GM21717 (cell line): Measurements from ENCODE around the gene EFCAB6.
A peak's percentile ranks its signal among the peaks of the same experiment; 100 is the strongest.

Experiments used
- ATAC-seq: cut with Tn5 transposase; IDR thresholded peaks from one replicate; pipeline ENCODE4 v1.9.1; 2021; ENCODE audit warnings: mild to moderate bottlenecking, moderate library complexity; ENCODE audit not compliant: unreplicated experiment

EFCAB6 gene

DNA sequence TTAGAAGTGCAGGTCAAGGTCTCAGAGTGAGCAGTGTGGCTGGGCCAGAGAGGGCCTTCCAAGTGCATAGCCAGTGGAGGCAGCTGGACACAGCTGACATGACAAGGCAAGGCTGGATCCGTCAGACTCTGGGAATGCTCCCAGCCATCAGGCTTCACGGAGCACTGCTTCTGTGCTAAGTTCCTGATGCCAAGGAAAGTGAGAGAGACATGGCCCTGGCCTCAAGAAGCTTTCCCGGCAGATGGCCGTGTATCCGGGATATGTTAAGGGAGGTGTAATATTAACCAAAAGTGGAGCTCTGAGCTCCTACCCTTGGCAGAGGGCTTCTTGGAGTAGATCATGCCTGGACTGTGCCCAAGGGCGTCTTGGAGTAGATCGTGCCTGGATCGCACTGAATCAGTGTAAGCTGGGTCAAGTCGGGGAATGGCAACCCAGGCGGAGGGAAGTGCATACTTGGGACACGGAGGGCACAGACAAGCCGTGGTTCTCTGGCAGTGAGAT is 7.4 kb upstream of the EFCAB6 start:
- no peak for ATAC-seq

DNA sequence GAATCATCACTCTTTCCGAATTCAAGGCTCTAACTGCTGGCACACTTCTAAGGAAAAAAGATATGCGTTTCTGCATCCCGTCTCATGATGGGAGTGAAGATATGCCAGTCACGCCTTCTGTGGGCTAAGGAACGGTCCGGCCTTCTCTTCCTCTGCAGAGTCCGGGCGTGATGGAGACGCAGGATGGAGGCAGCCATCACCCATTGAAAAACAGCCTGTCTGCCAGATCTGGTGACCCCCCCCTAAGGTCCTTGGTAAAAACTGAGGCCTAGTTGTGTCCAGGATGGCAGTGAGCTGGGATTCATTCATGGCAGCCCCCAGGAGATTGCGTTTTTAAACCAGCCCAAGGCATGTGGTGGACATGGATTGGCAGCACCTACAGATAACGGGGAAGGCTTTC is 6.9 kb upstream of the EFCAB6 start:
- ATAC-seq = no peak

DNA sequence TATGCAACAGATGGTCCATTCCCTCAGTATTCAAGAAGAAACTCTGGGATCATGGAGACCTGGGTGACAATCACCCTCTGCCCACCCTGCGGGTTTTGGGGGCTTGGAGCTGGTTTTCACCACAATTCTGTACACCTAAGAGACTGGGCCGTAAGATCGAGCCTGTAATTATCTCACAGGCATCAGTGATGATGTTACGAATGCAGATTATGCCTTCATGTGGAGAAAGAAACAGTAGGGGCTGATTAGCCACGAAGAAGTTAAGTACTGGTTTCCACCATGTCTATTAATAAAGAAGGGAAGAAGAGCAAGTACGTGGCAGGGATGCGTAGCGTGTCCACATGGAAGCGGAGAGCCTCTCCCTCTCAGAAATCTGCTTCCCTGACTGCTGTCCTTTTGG is 5.3 kb upstream of the EFCAB6 start:
- ATAC-seq = no peak

DNA sequence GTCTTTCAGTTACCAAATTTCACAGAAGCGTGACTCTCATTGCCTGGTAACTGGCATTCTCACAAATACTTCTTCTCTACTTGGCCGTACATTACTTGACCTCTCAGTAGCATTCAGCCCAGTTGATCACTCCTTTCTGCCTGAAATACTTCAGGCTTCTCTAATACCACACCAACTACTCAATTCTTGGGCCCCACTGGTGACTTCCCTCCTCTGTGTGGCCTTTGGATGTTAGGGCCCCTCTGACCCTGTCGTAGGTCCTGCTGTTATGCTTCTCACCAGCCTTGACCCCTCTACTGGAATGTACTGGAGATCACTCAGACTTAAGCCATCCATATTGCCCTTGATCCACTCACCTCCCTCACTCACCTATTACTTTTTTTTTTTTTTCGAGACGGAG is 2.2 kb upstream of the EFCAB6 start:
- no peak for ATAC-seq

DNA sequence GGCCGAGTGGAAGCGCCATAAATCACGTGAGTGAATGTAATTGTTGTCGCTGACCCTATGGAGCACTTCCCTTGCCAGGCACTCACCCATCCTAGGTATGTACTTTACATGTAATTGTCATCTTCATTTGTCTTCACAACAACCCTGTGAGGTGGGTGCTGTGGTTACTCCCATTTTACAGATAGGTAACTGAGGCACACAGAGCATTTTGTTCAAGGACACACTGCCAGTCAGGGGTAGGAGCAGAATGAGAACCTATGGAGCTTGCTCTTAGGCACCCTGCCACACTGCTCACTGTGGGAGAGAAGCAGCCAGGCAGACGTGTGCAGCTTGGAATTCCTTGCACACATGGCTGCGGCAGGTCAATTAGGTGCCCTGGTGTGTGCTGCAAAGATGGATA is 785 bp upstream of the EFCAB6 start:
- no peak for ATAC-seq

DNA sequence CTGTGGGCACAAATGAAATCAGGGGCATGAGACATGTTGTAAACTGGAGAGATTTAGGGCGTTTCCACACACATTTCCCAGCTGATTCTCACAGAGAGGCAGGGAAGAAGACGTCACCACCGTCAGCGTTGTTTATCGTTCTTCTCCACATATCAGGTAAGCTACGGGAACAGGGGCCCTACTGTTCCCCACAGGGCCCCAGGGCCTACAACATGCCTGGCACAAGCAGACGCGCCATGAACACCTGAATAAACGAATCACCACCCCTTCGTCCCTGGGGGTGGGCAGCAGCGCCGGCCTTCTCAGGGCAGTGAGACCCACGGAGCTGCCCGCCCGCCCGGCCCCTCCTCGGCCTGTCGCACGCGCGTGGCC is 342 bp downstream of the EFCAB6 start:
- ATAC-seq = peak; percentile 14

DNA sequence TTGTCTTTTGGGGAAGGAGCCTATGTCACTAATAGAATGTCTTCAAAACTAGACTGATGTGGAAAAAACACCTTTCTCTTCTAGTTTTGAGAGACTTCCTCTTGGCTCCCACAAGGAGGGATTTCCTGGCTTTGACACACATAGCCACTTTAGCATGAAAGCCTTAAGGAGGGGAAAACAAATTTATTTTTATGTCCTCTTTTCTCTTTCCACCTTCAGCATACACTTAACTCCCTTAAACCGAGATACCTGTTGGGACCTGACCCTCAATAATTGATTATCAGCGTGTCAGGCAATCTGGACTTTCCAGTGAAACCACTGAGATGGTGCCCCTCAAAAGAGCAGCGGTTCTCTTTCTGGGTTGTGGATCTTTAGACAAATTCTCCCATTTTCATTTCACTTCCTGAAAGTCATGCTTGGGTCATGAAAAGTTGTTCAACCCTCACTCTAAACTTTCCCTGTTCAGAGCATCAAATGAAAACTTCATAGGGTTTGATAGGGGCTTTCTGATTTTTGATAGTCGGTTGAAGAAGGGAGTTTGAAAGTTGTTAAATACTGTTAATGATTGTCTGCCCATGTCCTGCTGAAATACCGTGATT is 9.1 kb downstream of the EFCAB6 start:
- ATAC-seq = no peak

DNA sequence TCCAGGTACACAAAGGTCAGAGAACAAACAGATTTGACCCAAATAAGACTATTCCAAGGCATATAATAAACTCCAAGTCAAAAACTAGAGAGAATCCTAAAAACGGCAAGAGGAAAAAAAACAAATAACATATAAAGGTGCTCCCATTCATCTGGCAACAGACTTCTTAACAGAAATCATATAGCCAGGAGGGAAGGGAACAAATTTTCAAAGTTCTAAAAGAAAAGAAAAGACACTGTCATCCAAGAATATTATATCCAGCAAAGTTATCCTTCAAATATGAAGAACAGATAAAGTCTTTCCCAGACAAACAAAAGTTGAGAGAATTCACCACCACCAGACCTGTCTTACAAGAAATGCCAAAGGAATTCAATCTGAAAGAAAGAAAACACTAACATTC is 11.1 kb downstream of the EFCAB6 start:
- no peak for ATAC-seq

DNA sequence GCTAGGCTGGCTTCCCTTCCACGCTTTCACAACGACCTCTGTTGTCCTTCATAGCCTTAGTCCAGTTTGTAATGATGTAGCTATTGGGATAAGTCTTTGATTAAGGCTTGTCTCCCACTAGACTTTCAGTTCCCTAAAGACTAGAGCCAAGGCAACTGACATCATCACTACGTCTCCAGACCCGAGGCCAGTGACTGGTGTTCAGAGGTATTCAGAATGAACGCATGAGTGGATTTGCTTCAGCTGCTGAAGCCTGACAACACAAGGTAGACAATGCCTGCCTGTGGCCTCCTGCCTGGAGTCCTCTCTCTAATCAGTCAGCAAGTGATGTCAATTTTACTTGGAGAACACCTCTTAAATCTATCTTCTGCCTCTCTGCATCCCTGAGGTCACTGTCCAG is 13.6 kb downstream of the EFCAB6 start:
- no peak for ATAC-seq

DNA sequence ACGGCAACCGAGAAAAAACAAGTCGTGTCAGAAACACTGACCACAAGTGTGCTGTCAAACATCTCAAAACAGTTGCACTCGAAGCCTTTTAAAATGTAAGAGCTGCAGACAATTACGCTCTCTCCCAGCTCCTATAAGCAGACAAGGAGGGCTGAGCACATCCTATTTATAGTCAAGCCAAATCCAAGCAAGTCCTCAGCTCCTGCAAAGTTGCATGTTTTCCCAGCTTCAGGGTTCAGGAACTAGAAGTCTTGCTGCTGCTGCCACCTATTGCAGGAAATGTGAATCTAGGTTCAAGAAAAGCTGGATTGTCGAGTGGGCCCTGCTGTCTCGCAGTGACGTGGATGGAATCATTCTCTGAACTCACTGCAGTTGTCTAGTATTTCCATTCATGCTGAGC is 15.5 kb downstream of the EFCAB6 start:
- no peak for ATAC-seq

DNA sequence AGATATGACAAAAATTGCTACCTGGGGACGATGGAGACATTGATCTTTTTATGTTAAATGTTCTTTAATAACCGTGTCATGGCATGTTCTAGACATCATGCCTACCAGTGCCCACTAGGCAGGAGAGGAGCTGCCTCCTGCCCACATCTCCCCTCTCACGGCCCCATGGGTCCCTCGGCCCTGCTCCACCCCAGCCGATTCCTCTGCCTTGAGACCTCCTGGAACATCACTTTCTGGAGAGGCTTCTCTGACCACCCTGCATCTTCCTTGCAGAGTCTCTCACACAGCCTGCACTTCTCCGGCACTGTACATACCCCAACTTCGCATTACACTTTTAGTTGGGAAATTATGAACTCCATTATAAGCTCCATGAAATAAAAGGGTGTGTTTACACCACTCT is 16.8 kb downstream of the EFCAB6 start:
- ATAC-seq = no peak

DNA sequence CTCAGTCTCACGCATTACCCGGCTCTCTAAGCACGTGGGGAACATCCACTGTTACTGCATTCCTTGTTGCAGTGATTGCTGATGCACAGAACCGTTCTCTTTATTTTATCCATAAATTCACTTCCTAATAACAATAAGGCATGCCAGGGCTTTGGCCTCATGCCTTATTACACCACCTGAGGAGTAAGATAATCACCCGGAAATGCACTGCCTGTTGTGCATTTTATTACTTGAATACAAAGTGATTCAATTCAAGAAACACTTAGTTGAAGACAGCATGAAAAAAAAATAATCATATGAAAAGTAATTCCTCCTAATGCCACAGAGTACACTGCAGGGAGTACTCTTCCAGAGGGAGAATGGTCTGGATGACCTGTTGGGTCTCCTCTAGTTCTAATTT is 19.2 kb downstream of the EFCAB6 start:
- no peak for ATAC-seq

DNA sequence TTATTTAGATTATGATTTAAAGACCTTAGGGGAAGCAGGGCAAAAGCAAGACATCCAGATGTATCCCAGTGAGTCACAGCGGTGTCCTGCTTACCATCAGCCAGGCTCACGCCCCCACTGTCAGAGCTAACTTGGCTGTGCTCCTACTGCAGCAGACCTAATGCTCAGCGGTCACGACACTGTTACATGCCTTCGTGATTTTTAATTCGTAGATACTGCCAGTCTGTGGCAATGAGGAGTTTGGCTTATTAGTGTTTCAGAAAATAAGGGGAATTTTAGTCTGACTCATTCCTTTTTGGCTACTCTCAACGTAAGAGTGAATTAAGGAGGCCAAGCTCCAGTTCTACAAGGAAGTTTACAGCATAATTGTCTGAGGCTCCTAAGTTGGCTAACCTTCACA is 22.7 kb downstream of the EFCAB6 start:
- ATAC-seq = no peak

DNA sequence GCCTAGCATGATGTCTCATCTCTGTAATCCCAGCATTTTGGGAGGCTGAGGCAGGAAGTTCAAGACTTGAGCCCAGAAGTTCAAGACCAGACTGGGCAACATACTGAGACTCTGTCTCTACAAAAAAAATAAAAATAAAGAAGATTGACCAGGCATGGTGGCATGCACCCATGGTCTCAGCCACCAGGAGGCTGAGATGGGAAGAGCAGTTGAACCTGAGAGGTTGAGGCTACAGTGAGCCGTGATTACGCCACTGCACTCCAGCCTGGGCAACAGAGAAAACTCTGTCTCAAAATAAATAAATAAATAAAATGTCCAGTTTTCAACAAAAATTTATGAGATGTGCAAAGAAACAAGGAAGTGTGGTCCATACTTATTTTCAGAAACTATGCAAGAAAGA is 28.3 kb downstream of the EFCAB6 start:
- ATAC-seq = no peak

DNA sequence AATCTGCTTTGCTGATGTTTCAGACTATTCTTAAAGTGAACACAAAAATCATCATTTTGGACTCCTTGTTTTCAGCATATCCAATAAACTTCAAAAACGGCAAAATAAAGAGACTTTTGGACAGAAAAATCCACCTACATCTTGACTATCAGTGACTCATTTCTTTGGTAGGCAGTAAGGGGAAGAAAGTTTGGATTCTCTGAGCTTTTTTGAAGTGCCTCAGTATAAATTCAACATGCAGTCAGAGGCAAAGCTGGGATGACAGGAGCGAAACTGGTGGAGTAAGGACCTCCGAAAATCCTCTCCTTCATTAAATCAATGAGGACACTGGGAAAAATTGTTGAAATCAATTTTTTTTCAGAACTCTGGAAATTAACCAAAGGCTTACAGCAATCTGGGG is 29.7 kb downstream of the EFCAB6 start:
- ATAC-seq = no peak

DNA sequence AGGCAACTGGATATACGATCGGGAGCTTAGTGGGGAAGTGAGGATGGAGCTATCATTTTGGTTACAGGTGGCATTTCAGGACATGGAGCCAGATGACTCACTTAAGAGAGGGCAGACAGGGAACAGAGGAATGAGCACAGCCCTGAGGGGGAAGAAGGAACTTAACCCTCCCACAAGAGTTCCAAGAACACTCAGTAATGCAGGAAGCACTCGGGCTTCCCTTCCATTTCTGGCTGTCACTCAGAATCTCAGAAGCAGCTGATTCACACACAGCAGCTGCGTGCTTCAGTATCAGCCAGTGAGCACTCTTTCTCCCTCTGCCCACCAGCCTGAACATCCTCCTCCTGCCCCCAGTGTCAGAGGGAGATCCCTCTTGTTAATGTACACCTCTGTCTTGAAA is 34.8 kb downstream of the EFCAB6 start:
- ATAC-seq = no peak

DNA sequence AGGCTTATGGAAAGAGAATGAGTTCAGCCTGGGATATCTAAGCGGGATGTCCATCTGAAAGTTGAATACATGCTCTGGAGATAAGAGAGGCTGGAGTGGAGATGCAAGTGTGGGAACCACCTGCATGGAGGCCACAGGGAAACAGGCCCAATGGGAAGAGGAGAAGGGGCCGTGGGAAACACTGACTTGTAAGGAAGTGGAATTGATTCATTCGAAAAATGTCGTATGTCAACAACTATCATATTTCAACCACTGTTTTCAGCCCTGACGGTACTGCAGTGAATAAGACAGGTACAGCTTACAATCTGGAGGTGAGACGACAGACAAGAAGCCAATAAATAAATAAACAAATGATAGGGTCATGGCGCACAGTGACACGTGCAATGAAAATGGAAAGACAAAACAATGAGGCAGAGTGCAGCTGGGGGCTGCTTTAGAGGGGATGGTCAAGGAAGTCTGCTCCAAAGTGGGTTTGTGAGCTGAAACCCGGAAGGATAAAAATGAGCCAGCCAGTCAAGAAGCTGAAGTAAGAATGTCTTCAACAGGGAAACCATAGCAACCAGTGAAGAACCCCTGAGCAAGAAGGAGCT is 35.9 kb downstream of the EFCAB6 start:
- no peak for ATAC-seq

DNA sequence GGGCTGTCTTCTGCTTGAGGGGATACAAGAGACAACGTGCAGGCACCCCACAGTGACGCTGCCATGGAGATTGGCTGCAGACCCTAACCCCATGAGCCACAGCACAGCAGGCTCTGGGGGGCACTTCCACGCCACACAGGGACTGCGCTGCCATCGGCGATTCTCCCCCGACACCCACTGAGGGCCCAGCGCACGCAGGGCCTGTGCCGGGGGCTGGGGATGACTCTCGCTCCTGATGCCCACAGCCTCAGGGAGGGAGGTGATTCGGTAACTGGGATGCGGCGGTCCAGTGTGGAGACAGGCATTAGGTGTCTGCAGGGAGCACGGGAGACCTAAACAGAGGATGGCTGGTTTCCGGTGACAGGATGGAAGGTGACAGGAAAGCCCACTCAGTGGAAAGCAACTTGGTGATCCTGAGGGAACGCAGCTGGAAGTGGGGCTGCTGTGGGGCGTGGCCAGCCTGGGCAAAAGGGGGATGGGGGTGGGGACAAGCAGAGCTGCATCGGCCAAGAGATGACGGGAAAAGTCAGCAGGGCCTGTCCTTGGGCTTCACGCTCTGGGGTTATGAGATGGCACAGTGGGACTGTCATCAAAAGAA is 37.7 kb downstream of the EFCAB6 start:
- ATAC-seq = no peak

DNA sequence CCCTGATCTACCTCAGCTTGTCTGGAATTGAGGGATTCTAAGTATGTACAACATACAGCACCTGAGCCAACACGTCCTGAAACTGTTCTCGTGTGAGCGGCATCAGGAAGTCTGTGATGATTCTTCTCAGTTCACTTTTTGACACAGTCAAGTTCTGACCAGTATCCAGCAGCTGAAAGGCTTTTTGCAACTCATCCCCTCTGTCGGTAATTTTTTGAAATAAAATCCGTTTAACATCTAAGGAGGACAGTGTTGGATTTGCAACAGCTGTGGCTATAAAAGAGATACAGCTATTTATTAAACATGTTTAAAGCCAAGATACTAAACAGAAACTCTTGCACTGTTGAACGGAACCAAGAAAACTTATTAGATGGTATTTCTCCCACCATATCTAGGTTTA is 39.3 kb downstream of the EFCAB6 start:
- no peak for ATAC-seq

DNA sequence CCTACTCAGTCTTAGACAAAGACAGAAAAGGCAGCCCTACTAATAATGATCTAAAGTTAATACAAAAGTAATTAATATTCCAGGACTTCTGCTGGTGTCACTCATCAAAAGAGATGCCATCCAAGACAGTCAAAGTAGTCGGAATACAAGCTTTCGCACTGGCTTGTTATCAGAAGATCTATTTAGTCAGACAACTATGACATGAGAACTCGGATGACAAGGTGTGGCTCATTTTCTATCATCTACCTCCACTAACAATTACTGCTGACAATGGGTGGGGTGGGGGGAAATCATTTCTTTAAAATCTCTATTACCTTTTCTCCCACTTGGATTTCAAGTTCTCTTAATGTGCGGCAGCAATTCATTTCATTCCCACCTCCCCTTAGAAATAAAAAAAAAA is 56.7 kb downstream of the EFCAB6 start:
- ATAC-seq = no peak

DNA sequence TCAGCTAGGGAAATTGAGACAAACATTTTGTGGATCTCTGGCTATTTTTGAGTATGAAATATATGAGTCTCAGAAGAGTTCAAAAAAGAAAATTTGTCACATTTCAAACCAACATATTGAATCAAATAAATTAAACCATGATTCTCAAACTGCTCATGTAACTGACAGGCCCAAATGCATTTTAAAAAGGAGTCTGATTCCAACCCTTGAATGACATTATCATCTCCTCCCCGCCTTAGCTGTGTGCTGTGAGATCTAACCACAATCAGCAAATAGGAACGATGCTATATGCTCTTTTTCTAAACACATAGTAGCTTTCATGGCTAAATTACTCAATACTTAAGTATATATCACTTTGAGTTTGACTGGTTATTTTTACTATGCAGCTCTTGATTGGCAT is 57.1 kb downstream of the EFCAB6 start:
- ATAC-seq = no peak

DNA sequence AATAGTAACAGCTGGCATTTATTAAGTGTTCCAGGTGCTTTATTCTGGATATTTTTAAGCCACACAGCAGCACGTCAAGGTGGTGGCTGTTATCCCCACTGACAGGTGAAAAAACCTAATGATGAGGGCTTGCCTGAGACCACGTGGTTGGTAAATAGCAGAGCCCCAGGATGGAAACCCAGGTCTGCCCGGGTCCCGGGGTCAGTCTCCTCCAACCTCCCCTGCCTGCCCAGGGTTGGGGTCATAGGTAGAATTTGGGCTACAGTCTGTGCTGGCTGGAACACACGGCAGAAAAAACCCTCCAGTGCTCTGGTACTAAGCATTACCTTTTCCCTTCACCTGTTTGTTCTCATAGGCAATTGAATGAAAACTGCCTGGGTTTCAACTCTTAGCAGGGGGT is 57.9 kb downstream of the EFCAB6 start:
- no peak for ATAC-seq

DNA sequence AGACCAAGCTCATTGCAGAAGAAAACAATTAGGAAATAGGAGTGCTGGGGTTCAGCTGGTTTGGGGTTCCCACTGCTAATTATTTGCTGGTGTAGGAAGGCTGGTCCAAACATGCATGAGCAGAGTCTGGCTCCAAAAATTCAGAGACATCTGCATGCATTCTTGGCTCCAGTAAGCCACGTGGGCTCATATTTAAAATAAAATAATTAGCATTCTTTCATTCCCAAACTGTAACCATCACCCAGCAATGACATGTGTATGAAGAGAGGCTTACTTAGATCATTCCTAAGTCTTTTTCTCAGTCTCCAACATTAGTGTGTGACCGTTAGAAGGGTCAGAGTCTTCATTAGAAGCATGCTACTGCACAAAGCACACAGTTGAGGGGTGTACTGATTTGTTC is 58.4 kb downstream of the EFCAB6 start:
- ATAC-seq = no peak
